Endothelial cell of umbilical vein (primary cell): Measurements from ENCODE around the gene IPO5. TPM values are rescaled to one million over a fixed set of nuclear protein-coding genes. Genes with fewer than 3 reads are reported as not detected.

Experiments used
- Bru-seq: library from RNA; stranded (reverse); fragments of 400-500 nt; gene quantifications from one replicate; lab custom pipeline; 2021; lab: Mats Ljungman, UMichigan
- BruChase-seq, 2 experiments: library from RNA; stranded (reverse); fragments of 400-500 nt; gene quantifications; one replicate each; lab custom pipeline; 2021; lab: Mats Ljungman, UMichigan
- BruUV-seq: library from RNA; stranded (reverse); fragments of 400-500 nt; replicated peaks from 2 replicates; lab custom pipeline; 2021; lab: Mats Ljungman, UMichigan
- CTCF ChIA-PET: fragments of 300-600, 350-600 bp; sonication (Branson Sonifier 250); formaldehyde crosslinking; loops from one replicate; lab custom pipeline; 2021; ENCODE audit warnings: antibody characterized with exemption, inconsistent platforms; lab: Charles Lee
- POLR2A ChIA-PET: fragments of 300-600, 350-600 bp; sonication (Branson Sonifier 250); formaldehyde crosslinking; loops from one replicate; lab custom pipeline; 2021; ENCODE audit warnings: antibody characterized with exemption, inconsistent platforms; lab: Charles Lee
- DNase-seq: peaks from one replicate; pipeline ENCODE4 v3.0.0-alpha.2; 2011; ENCODE audit warnings: low read depth, low spot score
- FAIRE-seq: peaks from 2 replicates; lab custom pipeline; 2011; peaks lifted over from hg19 to GRCh38; lab: Jason Lieb, UNC
- H2AFZ ChIP-seq: 2 replicates; pipeline ENCODE4 v1.6.0; 2012; ENCODE audit warnings: low read depth, low read length, control low read depth, inconsistent platforms
- H3K27ac ChIP-seq: 2 replicates; pipeline ENCODE4 v1.5.1; 2011; ENCODE audit warnings: low read depth, mild to moderate bottlenecking, control low read depth, low read length, moderate library complexity; ENCODE audit not compliant: insufficient read depth
- H3K27me3 ChIP-seq, 2 experiments: 2 replicates each; pipeline versions ENCODE4 v1.6.0 to v1.6.1; 2011; ENCODE audit warnings: low read length in 2 of 2, mixed read lengths in 1 of 2; ENCODE audit not compliant: control insufficient read depth in 2 of 2, insufficient read depth in 2 of 2
- H3K36me3 ChIP-seq, 2 experiments: 2 replicates in 1 of 2; 3 replicates in 1 of 2; pipeline ENCODE4 v1.5.1; 2011; ENCODE audit warnings: low read length in 2 of 2, mild to moderate bottlenecking in 1 of 2, moderate library complexity in 1 of 2; ENCODE audit not compliant: control insufficient read depth in 2 of 2, insufficient read depth in 2 of 2; ENCODE audit errors: extremely low read depth in 1 of 2
- H3K4me1 ChIP-seq: 3 replicates; pipeline ENCODE4 v1.5.1; 2011; ENCODE audit warnings: mild to moderate bottlenecking, low read length; ENCODE audit not compliant: control insufficient read depth, insufficient read depth; ENCODE audit errors: extremely low read depth
- H3K4me2 ChIP-seq: 2 replicates; pipeline ENCODE4 v1.6.1; 2011; ENCODE audit warnings: low read length, control low read depth, mixed read lengths; ENCODE audit not compliant: insufficient read depth
- H3K4me3 ChIP-seq, 3 experiments: fragments of 200-600 bp in 1 of 3; sonication (generic), shearing (Covaris generic) in 1 of 3; replicated peaks in 1 of 3; 2 replicates each; pipeline ENCODE4 v1.5.1; 2011 to 2016; ENCODE audit warnings: control low read depth in 3 of 3, low read length in 3 of 3, mild to moderate bottlenecking in 2 of 3, inconsistent platforms in 1 of 3, low read depth in 1 of 3, moderate library complexity in 1 of 3; ENCODE audit not compliant: insufficient read depth in 1 of 3
- H3K79me2 ChIP-seq: 2 replicates; pipeline ENCODE4 v1.6.0; 2012; ENCODE audit warnings: low read length, inconsistent platforms; ENCODE audit not compliant: control insufficient read depth, insufficient read depth
- H3K9ac ChIP-seq: replicated peaks from 2 replicates; pipeline ENCODE3; 2011; ENCODE audit warnings: low read length, control low read depth; ENCODE audit not compliant: insufficient read depth; ENCODE audit errors: extremely low read depth
- H3K9me1 ChIP-seq: replicated peaks from 3 replicates; pipeline ENCODE4 v1.6.0; 2011; ENCODE audit warnings: mild to moderate bottlenecking, low read length; ENCODE audit not compliant: control insufficient read depth, insufficient read depth; ENCODE audit errors: extremely low read depth
- H3K9me3 ChIP-seq: replicated peaks from 2 replicates; pipeline ENCODE4 v1.5.1; 2012; ENCODE audit warnings: low read length, inconsistent platforms; ENCODE audit not compliant: control insufficient read depth, insufficient read depth
- H4K20me1 ChIP-seq: replicated peaks from 2 replicates; pipeline ENCODE3; 2011; ENCODE audit warnings: mild to moderate bottlenecking, low read length; ENCODE audit not compliant: control insufficient read depth, insufficient read depth; ENCODE audit errors: extremely low read depth
- JUN ChIP-seq: IDR thresholded peaks from 2 replicates; pipeline ENCODE4 v1.6.1; 2011; ENCODE audit warnings: borderline replicate concordance, low read depth; ENCODE audit not compliant: insufficient read length, insufficient read depth
- MYC ChIP-seq: IDR thresholded peaks from one replicate; pipeline ENCODE4 v1.6.1; 2011; ENCODE audit warnings: mild to moderate bottlenecking, low read depth, low read length
- POLR2AphosphoS5 ChIP-seq: IDR thresholded peaks from 2 replicates; pipeline ENCODE4 v1.6.1; 2012; ENCODE audit warnings: low read depth, mild to moderate bottlenecking, control low read depth, low read length, moderate library complexity; ENCODE audit not compliant: insufficient read depth
- dilution Hi-C: fragments of 300-500 bp; cut with MboI; formaldehyde crosslinking; loops from one replicate; pipeline ENCODE4 v1.15.0; 2019; ENCODE audit warnings: low sequenced_read_pairs; ENCODE audit not compliant: extremely low pct_ligation_motif_present
- intact Hi-C: fragments of 100-400 bp; cut with micrococcal nuclease; formaldehyde crosslinking; loops from one replicate; pipeline ENCODE4 v1.10.0; 2022
- long read RNA-seq: library from polyadenylated mRNA; stranded (forward); transcript quantifications from one replicate; pipeline ENCODE4 v2.0.0, GENCODE V29; 2021
- polyA minus RNA-seq, 3 experiments: library from RNA; depleted of rRNA, polyadenylated mRNA; stranded (reverse); fragments of >200 nt; gene quantifications; 1 replicate in 1 of 3; 2 replicates in 2 of 3; pipeline ENCODE4 v1.2.3, GENCODE V29; 2011
- polyA plus RNA-seq, 4 experiments: library from polyadenylated mRNA; depleted of rRNA in 3 of 4; stranded (reverse) in 3 of 4; unstranded in 1 of 4; fragments of >200 nt; gene quantifications; 2 replicates each; pipeline versions ENCODE4 v1.2.1 to v1.2.3, GENCODE V29; 2011 to 2012; ENCODE audit warnings: missing spikeins in 1 of 4
- total RNA-seq: library from RNA; stranded (reverse); gene quantifications from 2 replicates; pipeline ENCODE4 v1.2.3, GENCODE V29; 2021
- TF ChIP-seq, protein P1 (sequence below): IDR thresholded peaks from 2 replicates; pipeline ENCODE4 v1.6.1; 2011; ENCODE audit not compliant: insufficient read depth, insufficient read length
- TF ChIP-seq, protein P2 (sequence below), 2 donors: IDR thresholded peaks; 1 replicate in 1 of 2; 2 replicates in 1 of 2; pipeline ENCODE4 v1.5.1; 2011; ENCODE audit warnings: low read length in 2 of 2, mild to moderate bottlenecking in 2 of 2, moderate library complexity in 2 of 2, control low read depth in 1 of 2, inconsistent platforms in 1 of 2, low read depth in 1 of 2; ENCODE audit not compliant: insufficient read depth in 1 of 2; ENCODE audit errors: extremely low read depth in 1 of 2

IPO5 gene
- total RNA-seq (159 and 183 TPM in 2 replicates), polyA plus RNA-seq (39.9 and 50.4 TPM in 2 replicates), polyA minus RNA-seq (137 and 142 TPM in 2 replicates), Bru-seq, nascent RNA (percentile 87 among the genes with signal in this experiment), BruChase-seq, experiment 1, labeled RNA remaining after a 6-hour chase (percentile 95 among the genes with signal in this experiment), BruChase-seq, experiment 2, labeled RNA remaining after a 2-hour chase (percentile 86 among the genes with signal in this experiment)
- 74.4 and 83.0 TPM in 2 replicates for polyA plus RNA-seq (2011; cell fraction: cytosol; rRNA removed)
- polyA plus RNA-seq (2011; cell fraction: nucleus; rRNA removed): 91.5 and 115 TPM in 2 replicates
- 134 and 154 TPM in 2 replicates for polyA plus RNA-seq (2012)
- polyA minus RNA-seq (2011; cell fraction: cytosol; rRNA and poly(A)+ RNA removed): 215 TPM
- 68.0 and 111 TPM in 2 replicates for polyA minus RNA-seq (2011; cell fraction: nucleus; rRNA and poly(A)+ RNA removed)
- long read RNA-seq, transcript IPO5-222 (26 exons, 3,419 nt): major isoform, 90 of 149 reads
- long read RNA-seq, partial matches to known transcripts: 47 of 149 reads
- long read RNA-seq, other reads (novel, unspliced or antisense): 9 of 149 reads

DNA sequence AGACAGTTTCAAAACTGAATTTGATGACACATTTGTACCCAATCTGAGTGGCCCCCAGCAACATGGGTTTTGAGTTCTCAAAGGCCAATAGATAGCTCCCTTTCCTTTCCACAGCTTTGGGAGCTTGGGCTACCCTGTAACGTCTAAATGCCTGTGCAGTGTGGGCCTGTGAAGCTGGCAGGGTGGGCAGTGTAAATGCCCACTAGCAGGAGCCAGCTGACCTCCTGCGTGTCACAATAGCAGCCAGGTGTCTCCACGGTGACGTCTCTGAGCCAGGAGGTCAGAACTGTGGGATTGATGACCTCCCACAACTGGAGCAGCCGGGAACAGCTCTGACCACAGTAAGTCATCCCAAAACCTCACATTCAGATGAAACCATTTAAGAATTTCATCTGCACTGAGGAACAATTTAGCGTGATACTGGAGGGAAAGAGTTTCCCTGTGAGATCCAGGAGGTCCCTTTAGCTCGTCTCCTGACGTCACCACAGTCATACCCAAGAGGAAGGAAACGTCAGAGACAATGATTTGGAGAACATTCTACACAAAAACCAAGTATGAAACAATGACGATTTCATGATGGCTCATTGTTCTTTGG lies at the start of gene IPO5:
Gene IPO5 (plus strand): TSS at position 300 of the 595 bp plus-strand sequence. CDS start 23,022 bp downstream, outside the sequence.
- ChIA-PET POLR2A (no interaction called here), CTCF (no interaction called here)
- DNase-seq (no peak), FAIRE-seq (no peak)
- dilution Hi-C loops (no loop called here), intact Hi-C loops (no loop called here)
- H3K79me2 ChIP-seq: no peaks in the 10 kb centered on the region
- TF ChIP-seq, protein P1, sequence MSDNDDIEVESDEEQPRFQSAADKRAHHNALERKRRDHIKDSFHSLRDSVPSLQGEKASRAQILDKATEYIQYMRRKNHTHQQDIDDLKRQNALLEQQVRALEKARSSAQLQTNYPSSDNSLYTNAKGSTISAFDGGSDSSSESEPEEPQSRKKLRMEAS: no peak
- TF ChIP-seq POLR2AphosphoS5 (no peak), MYC (no peak), JUN (no peak)
- TF ChIP-seq, protein P2, sequence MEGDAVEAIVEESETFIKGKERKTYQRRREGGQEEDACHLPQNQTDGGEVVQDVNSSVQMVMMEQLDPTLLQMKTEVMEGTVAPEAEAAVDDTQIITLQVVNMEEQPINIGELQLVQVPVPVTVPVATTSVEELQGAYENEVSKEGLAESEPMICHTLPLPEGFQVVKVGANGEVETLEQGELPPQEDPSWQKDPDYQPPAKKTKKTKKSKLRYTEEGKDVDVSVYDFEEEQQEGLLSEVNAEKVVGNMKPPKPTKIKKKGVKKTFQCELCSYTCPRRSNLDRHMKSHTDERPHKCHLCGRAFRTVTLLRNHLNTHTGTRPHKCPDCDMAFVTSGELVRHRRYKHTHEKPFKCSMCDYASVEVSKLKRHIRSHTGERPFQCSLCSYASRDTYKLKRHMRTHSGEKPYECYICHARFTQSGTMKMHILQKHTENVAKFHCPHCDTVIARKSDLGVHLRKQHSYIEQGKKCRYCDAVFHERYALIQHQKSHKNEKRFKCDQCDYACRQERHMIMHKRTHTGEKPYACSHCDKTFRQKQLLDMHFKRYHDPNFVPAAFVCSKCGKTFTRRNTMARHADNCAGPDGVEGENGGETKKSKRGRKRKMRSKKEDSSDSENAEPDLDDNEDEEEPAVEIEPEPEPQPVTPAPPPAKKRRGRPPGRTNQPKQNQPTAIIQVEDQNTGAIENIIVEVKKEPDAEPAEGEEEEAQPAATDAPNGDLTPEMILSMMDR (IDR thresholded peaks at IDR 0.05; ENCODE audit: extremely low read depth in 1 of 2, insufficient read depth in 1 of 2, low read depth in 1 of 2, low read length in 2 of 2): no peak
- H3K9ac ChIP-seq: no peak within 1 kb of the TSS
- no peaks in the 10 kb centered on the region for H3K36me3 ChIP-seq
- BruUV-seq: no TSS peak
- no peaks in the 10 kb centered on the region for H3K4me1 ChIP-seq
- H3K27ac ChIP-seq: no peak within 1 kb of the TSS
- H3K9me1 ChIP-seq: no peaks in the 10 kb centered on the region
- no peak within 1 kb of the TSS for H2AFZ ChIP-seq
- H3K4me3 ChIP-seq: no peak within 1 kb of the TSS
- H4K20me1 ChIP-seq: no peaks in the 10 kb centered on the region
- H3K9me3 ChIP-seq: no peaks in the 10 kb centered on the region
- no peaks in the 10 kb centered on the region for H3K27me3 ChIP-seq
- no peak within 1 kb of the TSS for H3K4me2 ChIP-seq
